WI38 (cell line): Measurements from ENCODE around the gene RALGDS.

Experiments used
- H3K4me3 ChIP-seq: 2 replicates; pipeline ENCODE4 v1.5.1; 2011; ENCODE audit warnings: low read depth, mild to moderate bottlenecking, control low read depth, low read length
- TF ChIP-seq, protein P1 (sequence below): IDR thresholded peaks from 2 replicates; pipeline ENCODE4 v1.5.1; 2012; ENCODE audit warnings: low read depth, mild to moderate bottlenecking, control low read depth, low read length

Gene RALGDS

DNA sequence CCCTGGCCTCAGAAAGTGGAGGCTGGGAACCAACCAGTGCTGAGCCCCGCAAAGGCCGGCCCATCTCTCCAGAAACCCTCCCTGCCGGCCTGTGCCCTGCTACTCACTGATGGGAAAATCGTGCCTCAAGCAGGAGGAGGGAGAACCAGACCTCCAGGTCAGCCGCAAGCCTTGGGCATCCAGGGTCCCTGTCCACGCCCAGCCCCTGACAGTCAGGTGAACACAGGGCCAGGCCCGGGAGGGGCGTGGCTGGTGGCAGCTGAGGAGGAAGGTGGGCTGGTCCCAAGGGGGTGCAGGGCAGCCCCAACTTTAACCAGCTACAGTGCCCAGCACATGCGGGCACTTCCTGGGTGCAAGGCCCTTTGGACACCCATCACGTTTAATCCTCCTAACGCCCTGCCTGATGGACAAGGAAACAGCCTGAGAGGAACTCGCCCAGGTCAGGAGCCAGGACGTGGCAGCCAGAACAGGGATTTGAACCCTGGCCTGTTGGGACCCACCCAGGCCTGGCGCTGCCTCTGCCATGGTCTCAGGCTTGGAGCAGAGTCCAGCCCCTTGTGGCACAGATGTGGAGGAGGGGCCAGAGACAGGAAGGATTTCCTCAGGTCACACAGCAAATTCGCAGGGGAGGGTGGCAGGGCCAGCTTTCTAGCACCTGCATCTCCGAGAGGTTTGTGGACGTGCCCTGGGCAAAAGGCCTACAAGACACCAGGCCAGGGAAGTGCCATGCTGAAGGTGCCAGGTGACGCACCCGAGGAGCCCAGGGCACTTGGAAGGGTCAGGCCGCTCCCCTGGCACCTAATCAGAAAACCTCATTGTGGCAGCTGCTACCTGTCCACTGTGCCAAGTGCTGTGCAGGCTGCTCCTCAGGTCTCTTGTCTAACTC is 4.5 kb downstream of the RALGDS start:
- no peak overlapping the region for H3K4me3 ChIP-seq
- TF ChIP-seq, protein P1, sequence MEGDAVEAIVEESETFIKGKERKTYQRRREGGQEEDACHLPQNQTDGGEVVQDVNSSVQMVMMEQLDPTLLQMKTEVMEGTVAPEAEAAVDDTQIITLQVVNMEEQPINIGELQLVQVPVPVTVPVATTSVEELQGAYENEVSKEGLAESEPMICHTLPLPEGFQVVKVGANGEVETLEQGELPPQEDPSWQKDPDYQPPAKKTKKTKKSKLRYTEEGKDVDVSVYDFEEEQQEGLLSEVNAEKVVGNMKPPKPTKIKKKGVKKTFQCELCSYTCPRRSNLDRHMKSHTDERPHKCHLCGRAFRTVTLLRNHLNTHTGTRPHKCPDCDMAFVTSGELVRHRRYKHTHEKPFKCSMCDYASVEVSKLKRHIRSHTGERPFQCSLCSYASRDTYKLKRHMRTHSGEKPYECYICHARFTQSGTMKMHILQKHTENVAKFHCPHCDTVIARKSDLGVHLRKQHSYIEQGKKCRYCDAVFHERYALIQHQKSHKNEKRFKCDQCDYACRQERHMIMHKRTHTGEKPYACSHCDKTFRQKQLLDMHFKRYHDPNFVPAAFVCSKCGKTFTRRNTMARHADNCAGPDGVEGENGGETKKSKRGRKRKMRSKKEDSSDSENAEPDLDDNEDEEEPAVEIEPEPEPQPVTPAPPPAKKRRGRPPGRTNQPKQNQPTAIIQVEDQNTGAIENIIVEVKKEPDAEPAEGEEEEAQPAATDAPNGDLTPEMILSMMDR, result no peak

DNA sequence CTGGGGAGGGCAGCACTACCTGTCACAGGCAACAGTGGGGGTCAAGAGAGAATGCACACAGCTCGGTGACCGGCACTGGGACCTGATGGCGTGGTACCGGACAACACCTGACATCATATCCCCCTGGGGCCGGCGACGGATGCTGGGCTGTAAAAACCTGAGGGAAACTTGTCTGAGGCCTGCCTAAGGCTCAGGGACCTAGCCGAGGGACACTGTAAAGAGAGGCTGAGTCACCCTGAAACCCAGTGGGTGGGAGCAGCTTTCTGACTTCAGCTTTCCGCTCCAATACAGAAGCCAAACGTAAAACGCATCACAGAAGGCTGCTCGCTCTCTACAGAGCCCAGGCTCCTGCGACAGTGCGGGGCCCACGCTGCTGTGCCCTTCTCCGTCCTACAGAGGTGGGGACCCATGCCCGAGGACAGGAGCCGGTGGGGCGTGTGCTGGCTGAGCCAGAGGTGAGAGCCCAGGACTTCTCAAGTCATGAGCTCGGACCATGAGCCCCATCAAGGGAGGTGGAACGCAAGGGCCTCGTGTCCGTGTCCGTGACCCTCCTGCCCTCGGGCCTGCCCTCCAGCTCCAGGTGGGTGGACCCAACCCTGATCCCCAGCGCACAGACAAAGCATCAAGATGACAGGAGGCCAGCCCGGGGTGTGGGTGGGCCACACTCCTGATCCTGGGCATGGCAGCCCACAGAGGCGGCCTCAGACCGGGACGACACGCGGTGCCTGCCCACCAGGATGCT is 5.3 kb downstream of the RALGDS start:
- TF ChIP-seq, protein P1, result no peak
- H3K4me3 ChIP-seq, result no peak overlapping the region

DNA sequence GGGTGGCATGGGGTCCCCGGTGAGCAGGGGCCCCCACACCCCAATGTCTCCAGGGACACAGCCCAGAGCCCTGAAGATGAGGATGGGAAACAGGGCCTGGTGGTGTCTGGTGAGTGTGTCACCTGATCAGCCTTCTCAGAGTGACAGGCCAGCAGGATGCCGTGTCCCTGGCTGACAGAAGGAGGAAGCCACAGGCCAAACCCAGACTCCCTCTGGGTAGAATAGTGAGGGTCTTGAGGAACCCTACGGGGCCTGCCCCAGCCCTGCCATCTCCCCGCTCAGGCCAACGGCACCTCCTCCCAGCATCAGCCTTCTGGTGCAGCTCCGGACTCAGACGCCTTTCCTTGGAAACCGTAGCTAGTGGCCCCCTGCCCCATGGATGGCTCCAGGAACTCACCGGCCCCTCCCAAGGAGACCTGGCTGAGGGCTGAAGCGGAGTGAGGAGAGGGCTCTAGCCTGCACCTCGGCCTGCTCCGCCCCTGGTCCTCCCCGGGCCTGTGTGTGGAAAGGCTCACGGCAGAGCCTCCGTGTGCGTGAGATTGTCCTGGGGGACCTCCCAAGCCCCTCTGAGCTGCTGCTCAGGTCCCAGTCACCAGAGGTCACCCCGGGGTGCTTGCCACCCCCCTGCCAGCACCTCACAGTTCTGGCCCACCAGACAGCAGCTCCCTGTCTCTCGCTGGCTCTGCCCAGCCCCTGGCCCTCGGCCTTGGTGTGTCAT is 6.0 kb downstream of the RALGDS start:
- no peak overlapping the region for H3K4me3 ChIP-seq
- TF ChIP-seq, protein P1, result no peak

DNA sequence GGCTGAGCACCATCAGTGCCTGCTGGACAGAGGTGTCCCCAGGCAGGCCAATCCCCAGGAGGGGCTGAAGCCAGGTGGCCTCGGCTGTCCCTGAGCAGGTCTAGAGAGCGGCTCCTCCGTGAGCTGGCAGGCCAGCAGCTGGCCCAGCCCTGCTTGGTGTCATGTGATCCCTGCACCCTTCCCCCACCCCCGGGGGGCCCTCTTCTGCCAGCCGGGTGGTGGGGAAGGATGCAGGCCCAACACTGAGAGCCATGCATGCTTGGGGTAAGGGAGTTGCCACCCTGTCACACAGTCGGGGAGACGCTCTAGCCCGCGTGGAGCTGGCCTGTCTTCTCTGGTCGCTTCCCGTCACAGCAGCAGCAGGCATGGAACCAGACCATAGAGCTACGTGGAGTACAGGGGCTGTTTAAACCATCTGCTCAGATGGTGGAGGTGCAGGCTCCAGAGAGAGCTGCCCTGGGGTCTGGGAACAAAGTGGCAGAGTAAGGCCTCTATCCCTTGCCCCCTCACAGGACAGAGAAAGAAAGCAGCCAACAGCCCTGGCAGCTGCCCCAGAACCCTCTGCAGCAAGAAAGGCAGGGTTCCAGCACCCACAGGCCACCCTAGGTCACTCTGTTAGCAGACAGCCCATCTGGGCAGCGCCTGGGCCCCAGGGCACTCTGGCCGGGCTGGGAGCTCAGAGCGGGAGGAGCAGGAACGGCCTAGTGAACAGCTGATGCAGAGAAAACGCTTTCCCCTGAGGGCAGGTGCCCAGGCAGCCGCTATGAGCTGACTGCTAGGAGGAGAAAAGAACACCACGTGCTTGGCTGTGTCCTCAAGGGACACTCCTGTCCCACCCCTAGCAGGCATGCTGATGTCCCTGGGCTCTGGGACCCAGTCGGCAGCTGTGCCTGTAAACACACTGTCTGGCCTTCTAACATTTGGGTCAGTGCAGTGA is 6.8 kb downstream of the RALGDS start:
- no peak overlapping the region for H3K4me3 ChIP-seq
- TF ChIP-seq, protein P1, result no peak

DNA sequence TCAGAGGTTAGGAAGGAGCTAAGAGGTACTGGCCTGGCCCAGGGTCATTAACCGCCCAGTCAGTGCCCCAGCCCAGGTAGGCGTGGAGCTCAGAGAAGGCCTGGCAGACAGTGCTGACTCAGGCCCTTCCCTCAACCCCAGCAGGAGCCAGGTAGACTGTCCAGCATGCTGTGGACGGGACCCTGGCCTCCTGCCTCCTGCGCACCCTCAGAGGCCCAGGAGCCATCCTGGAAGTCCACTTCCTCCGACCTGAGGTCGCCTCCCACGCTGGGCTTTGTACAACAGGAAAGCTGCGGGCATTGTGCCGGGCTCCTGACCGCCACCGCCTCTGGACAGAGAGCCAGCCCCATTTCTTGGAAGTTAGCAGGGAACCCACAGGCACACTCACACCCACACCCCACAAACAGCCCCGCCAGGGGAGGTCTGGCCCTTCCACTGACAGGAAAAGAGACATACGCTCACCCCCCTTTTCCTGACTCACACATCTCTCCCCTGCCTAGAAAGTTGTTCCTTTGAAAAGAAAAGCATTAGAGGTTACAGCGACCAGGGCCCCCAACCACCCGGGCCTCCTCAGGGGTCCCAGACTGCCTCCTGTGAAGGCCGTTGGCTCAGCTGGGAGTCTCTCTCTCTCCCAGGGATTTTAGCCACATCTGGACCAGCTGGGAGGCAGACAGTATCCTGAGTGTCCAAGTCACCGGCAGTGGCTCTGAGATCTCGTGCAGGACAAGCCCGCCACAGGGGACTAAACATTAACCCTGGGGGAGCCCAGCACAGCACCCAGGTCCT is 7.7 kb downstream of the RALGDS start:
- H3K4me3 ChIP-seq, result no peak overlapping the region
- TF ChIP-seq, protein P1, result no peak

DNA sequence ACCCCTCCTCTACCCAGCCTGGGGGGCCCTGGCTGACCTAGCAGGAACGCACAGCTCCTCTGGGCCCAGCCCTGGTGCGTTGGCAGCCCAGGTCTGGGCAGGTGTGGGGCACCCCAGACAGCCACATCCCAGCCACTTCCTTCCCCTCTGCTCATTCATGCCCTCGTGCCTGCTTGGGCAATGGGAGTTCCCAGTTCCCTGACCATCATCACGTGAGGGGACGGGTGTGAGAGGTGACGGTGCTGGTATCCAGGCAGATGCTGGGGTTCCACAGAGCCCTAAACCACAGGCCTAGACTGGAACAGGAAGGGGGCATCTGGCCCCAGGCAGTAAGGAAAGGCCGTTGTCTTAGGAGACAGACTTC is 8.4 kb downstream of the RALGDS start:
- no peak overlapping the region for H3K4me3 ChIP-seq
- TF ChIP-seq, protein P1, result no peak
